ENCODE measurements around the gene SPIRE2.

DNA sequence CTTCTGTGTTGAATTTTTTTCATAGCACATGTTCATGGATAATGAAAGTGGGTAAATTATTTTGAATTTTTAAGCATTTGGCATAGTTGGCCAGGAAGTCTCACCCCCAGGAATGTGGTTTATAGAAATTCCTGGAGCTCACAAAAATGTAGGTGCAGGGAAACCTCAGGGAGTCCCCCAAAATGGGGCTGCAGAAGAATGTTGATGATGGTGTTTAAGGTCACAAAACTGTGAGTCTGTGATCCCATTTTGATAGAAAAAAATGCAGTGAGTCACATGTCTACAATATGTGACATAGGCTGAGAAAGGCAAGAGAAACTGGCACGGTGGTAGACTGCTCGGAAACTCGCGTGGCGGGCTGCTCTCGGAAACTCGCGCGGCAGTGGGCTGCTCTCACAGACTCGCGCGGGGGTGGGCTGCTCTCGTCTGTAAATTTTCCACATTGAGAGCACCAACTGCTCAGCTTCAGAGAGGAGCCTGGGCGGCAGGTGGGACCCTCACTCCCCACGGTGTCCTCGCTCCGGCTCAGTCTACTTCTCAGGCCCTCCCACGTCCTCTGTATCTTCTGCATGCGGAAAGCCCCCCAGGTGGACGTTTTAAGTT lies 71.7 kb downstream of the SPIRE2 start:
- no peak for TF ChIP-seq HNRNPLL (IDR thresholded peaks at IDR 0.05; ENCODE audit: low read depth, low read length, poor library complexity, severe bottlenecking)
- TF ChIP-seq, protein P1, sequence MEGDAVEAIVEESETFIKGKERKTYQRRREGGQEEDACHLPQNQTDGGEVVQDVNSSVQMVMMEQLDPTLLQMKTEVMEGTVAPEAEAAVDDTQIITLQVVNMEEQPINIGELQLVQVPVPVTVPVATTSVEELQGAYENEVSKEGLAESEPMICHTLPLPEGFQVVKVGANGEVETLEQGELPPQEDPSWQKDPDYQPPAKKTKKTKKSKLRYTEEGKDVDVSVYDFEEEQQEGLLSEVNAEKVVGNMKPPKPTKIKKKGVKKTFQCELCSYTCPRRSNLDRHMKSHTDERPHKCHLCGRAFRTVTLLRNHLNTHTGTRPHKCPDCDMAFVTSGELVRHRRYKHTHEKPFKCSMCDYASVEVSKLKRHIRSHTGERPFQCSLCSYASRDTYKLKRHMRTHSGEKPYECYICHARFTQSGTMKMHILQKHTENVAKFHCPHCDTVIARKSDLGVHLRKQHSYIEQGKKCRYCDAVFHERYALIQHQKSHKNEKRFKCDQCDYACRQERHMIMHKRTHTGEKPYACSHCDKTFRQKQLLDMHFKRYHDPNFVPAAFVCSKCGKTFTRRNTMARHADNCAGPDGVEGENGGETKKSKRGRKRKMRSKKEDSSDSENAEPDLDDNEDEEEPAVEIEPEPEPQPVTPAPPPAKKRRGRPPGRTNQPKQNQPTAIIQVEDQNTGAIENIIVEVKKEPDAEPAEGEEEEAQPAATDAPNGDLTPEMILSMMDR (CRISPR knock-in tag; IDR thresholded peaks at IDR 0.05), result no peak
- TF ChIP-seq ZNF446 (CRISPR knock-in tag; IDR thresholded peaks at IDR 0.05), result no peak
- TF ChIP-seq, protein P2, sequence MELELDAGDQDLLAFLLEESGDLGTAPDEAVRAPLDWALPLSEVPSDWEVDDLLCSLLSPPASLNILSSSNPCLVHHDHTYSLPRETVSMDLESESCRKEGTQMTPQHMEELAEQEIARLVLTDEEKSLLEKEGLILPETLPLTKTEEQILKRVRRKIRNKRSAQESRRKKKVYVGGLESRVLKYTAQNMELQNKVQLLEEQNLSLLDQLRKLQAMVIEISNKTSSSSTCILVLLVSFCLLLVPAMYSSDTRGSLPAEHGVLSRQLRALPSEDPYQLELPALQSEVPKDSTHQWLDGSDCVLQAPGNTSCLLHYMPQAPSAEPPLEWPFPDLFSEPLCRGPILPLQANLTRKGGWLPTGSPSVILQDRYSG (CRISPR knock-in tag; IDR thresholded peaks at IDR 0.05), result no peak
- TF ChIP-seq EP300 (IDR thresholded peaks at IDR 0.05; ENCODE audit: low read depth in 2 of 2, low read length in 2 of 2), result no peak
- TF ChIP-seq EP300 (CRISPR knock-in tag; IDR thresholded peaks at IDR 0.05; ENCODE audit: borderline replicate concordance), result no peak
- no peak for TF ChIP-seq MEF2D (CRISPR knock-in tag; IDR thresholded peaks at IDR 0.05)
- TF ChIP-seq, protein P3, sequence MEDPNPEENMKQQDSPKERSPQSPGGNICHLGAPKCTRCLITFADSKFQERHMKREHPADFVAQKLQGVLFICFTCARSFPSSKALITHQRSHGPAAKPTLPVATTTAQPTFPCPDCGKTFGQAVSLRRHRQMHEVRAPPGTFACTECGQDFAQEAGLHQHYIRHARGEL (CRISPR knock-in tag; IDR thresholded peaks at IDR 0.05), result no peak
- TF ChIP-seq POLR2A (IDR thresholded peaks at IDR 0.05; ENCODE audit: insufficient read depth in 1 of 2, low read depth in 2 of 2, low read length in 2 of 2), result no peak
- no peak for TF ChIP-seq RXRA (CRISPR knock-in tag; IDR thresholded peaks at IDR 0.05)
- TF ChIP-seq SP2 (CRISPR knock-in tag; IDR thresholded peaks at IDR 0.05), result no peak
- TF ChIP-seq GATAD2A (CRISPR knock-in tag; IDR thresholded peaks at IDR 0.05), result no peak
- TF ChIP-seq FOSL2 (CRISPR knock-in tag; IDR thresholded peaks at IDR 0.05), result no peak
- TF ChIP-seq MTA3 (CRISPR knock-in tag; IDR thresholded peaks at IDR 0.05), result no peak

All from HepG2 (cell line).